Transverse colon (tissue), 4 donors: Measurements from ENCODE around the gene NFIA. TPM values are rescaled to one million over a fixed set of nuclear protein-coding genes. Genes with fewer than 3 reads are reported as not detected.
A peak's percentile ranks its signal among the peaks of the same experiment; 100 is the strongest.

Experiments used
- DNase-seq: peaks from one replicate; pipeline ENCODE4 v3.0.0-alpha.2; 2019
- H3K27ac ChIP-seq, 4 donors: fragments of 200-600 bp; sonication (generic); 2 replicates each; pipeline ENCODE4 v1.5.1; 2016 to 2018; ENCODE audit warnings: inconsistent platforms in 4 of 4
- H3K27me3 ChIP-seq: fragments of 200-600 bp; sonication (generic); 2 replicates; pipeline ENCODE4 v1.5.1; 2017; ENCODE audit warnings: inconsistent platforms
- H3K36me3 ChIP-seq, 4 donors: fragments of 200-600 bp; sonication (generic); 2 replicates each; pipeline ENCODE4 v1.5.1; 2017 to 2019; ENCODE audit warnings: inconsistent platforms in 4 of 4
- H3K4me1 ChIP-seq, 4 donors: fragments of 200-600 bp; sonication (generic); 2 replicates each; pipeline ENCODE4 v1.5.1; 2017 to 2020; ENCODE audit warnings: inconsistent platforms in 4 of 4
- H3K4me3 ChIP-seq, 4 donors: fragments of 200-600 bp; sonication (generic); 1 replicate in 1 of 4; 2 replicates in 3 of 4; pipeline versions ENCODE4 v1.5.1 to v1.6.1; 2017 to 2019; ENCODE audit warnings: inconsistent platforms in 4 of 4
- H3K9me3 ChIP-seq, 2 donors: fragments of 200-600 bp; sonication (generic); 2 replicates each; pipeline ENCODE4 v1.5.1; 2017 to 2019; ENCODE audit warnings: inconsistent platforms in 2 of 2
- CTCF ChIP-seq, 5 experiments: fragments of 200-600 bp in 3 of 5; fragments of 450-650 bp in 2 of 5; sonication (generic) in 3 of 5; IDR thresholded peaks; 1 replicate in 2 of 5; 2 replicates in 3 of 5; pipeline ENCODE4 v1.5.1; 2016 to 2017; ENCODE audit warnings: antibody characterized with exemption in 5 of 5, inconsistent platforms in 3 of 5, mild to moderate bottlenecking in 2 of 5, moderate library complexity in 1 of 5
- EP300 ChIP-seq: sonication (generic); formaldehyde crosslinking; IDR thresholded peaks from one replicate; pipeline ENCODE4 v1.6.1; 2017; ENCODE audit warnings: antibody characterized with exemption, low read depth
- POLR2A ChIP-seq: fragments of 450-650 bp; IDR thresholded peaks from one replicate; pipeline ENCODE4 v1.6.1; 2016; ENCODE audit warnings: antibody characterized with exemption, mild to moderate bottlenecking, moderate library complexity
- POLR2AphosphoS5 ChIP-seq, 3 donors: sonication (generic); formaldehyde crosslinking; IDR thresholded peaks; one replicate each; pipeline ENCODE4 v1.6.1; 2016; ENCODE audit warnings: antibody characterized with exemption in 3 of 3
- WGBS, 2 donors: methylation state at CpG; one replicate each; pipeline ENCODE4 v1.1.5; 2018; ENCODE audit warnings: low coverage in 1 of 2; 5-methylcytosine and 5-hydroxymethylcytosine counted together
- in situ Hi-C, 4 donors: fragments of 200-750 bp; cut with MboI; loops; one replicate each; pipeline versions ENCODE4 v1.15.0 to v1.15.1; 2017; ENCODE audit warnings: low sequenced_read_pairs in 3 of 4, low pct_ligation_motif_present in 1 of 4, low pct_unique_long_range_greater_than_20kb in 1 of 4
- intact Hi-C: fragments of 100-400 bp; cut with DNase I; formaldehyde crosslinking; loops from one replicate; pipeline ENCODE4 v1.15.1; 2023; ENCODE audit warnings: low total_unique reads
- total RNA-seq, 4 donors: library from RNA; depleted of rRNA; stranded (reverse); fragments of >200 nt; gene quantifications; one replicate each; pipeline ENCODE4 v1.1.0, GENCODE V29; 2016

NFIA gene
- total RNA-seq, 4 donors from 2014 or later: 17.3 to 37.2 (median 29.8) TPM

GRCh38 chr1:61334718-61335589 is 252.6 kb downstream of the NFIA start:
- Histone ChIP-seq H3K9me3 (no peaks in the 10 kb centered on the region), H3K4me1 (peaks cover 7 to 26% (median 17%) of the 10 kb centered on the region in 4 donors), H3K27ac (peak overlapping the region in 2 of 4 donors; percentile 0 to 40), H3K4me3 (no peak overlapping the region), H3K36me3 (no peaks in the 10 kb centered on the region), H3K27me3 (no peaks in the 10 kb centered on the region)
- TF ChIP-seq POLR2A (no peak), EP300 (no peak), CTCF (IDR thresholded peaks at IDR 0.05) (no peak), POLR2AphosphoS5 (IDR thresholded peaks at IDR 0.05) (peak in 2 of 3 donors; percentile 40 to 49)
- in situ Hi-C loops (loop anchor here in 3 of 4 donors (10.0 to 25.0 kb wide), 3 partner anchors 273 to 298 kb away; no protein-coding TSS in a partner anchor), intact Hi-C loops (no loop called here)
- WGBS, 2 donors: 85 to 88% methylated on average over 4 to 14 of the region's 14 CpGs
- DNase-seq: peak; percentile 13

- peak overlapping the region; percentile 69 to 78 (median 74) for H3K27ac ChIP-seq
- intact Hi-C loops: no loop called here
- DNase-seq: no peak
- in situ Hi-C loops: loop anchor here in 3 of 4 donors (10.0 to 25.0 kb wide), 3 partner anchors 275 to 300 kb away; no protein-coding TSS in a partner anchor
- H3K9me3 ChIP-seq: no peaks in the 10 kb centered on the region
- TF ChIP-seq CTCF (IDR thresholded peaks at IDR 0.05) (peak in 3 of 5 experiments; percentile 19 to 33 (median 24)), EP300 (no peak), POLR2AphosphoS5 (IDR thresholded peaks at IDR 0.05) (no peak), POLR2A (no peak)
- H3K27me3 ChIP-seq: no peaks in the 10 kb centered on the region
- no peak overlapping the region for H3K4me3 ChIP-seq
- 62 to 81% methylated on average over 3 of the region's 3 CpGs for WGBS, 2 donors
- no peaks in the 10 kb centered on the region for H3K36me3 ChIP-seq
- peaks cover 7 to 26% (median 17%) of the 10 kb centered on the region in 4 donors for H3K4me1 ChIP-seq
Observed at GRCh38 chr1:61337037-61337436, 254.7 kb downstream of the NFIA start.

- no peak for DNase-seq
- intact Hi-C loops: no loop called here
- H3K27ac ChIP-seq: peak overlapping the region; percentile 69 to 78 (median 74)
- no peaks in the 10 kb centered on the region for H3K36me3 ChIP-seq
- H3K9me3 ChIP-seq: no peaks in the 10 kb centered on the region
- no peak overlapping the region for H3K4me3 ChIP-seq
- in situ Hi-C loops: loop anchor here in 3 of 4 donors (10.0 to 25.0 kb wide), 3 partner anchors 275 to 300 kb away; no protein-coding TSS in a partner anchor
- no peaks in the 10 kb centered on the region for H3K27me3 ChIP-seq
- 60 to 61% methylated on average over 1 of the region's 1 CpG for WGBS, 2 donors
- TF ChIP-seq CTCF (IDR thresholded peaks at IDR 0.05): no peak
- no peak for TF ChIP-seq POLR2A
- TF ChIP-seq POLR2AphosphoS5 (IDR thresholded peaks at IDR 0.05): no peak
- TF ChIP-seq EP300: no peak
- H3K4me1 ChIP-seq: peaks cover 7 to 26% (median 17%) of the 10 kb centered on the region in 4 donors
Observed at GRCh38 chr1:61337441-61337951, 255.1 kb downstream of the NFIA start.
